ENCODE results near the gene POLE.

DNA sequence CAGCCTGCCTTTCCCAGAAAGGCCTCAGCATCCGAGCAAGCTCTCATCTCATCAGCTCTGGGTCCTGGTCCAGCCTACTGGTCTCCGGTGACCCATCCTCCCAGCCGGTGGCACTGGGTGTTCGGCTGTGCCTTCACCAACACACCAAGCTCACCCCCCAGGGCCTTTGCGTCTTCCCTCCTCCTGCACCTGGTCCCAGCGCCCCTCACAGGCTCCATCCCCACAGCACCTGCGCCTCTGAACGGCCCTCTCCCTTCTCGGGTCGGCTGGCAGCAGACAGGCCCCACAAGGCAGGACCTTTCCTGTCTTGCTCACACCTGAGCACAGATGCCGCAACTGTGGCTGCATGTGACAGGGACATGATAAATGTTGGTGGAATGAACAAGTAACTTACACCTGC is 55.5 kb downstream of the POLE start:
- TF ChIP-seq, protein P1, sequence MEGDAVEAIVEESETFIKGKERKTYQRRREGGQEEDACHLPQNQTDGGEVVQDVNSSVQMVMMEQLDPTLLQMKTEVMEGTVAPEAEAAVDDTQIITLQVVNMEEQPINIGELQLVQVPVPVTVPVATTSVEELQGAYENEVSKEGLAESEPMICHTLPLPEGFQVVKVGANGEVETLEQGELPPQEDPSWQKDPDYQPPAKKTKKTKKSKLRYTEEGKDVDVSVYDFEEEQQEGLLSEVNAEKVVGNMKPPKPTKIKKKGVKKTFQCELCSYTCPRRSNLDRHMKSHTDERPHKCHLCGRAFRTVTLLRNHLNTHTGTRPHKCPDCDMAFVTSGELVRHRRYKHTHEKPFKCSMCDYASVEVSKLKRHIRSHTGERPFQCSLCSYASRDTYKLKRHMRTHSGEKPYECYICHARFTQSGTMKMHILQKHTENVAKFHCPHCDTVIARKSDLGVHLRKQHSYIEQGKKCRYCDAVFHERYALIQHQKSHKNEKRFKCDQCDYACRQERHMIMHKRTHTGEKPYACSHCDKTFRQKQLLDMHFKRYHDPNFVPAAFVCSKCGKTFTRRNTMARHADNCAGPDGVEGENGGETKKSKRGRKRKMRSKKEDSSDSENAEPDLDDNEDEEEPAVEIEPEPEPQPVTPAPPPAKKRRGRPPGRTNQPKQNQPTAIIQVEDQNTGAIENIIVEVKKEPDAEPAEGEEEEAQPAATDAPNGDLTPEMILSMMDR (IDR thresholded peaks at IDR 0.05; ENCODE audit: low read depth, low read length, poor library complexity, severe bottlenecking), result no peak
- no peak for TF ChIP-seq EZH2phosphoT487 (IDR thresholded peaks at IDR 0.05; ENCODE audit: borderline replicate concordance, low read length)

Measured in DOHH2 (cell line).